IMR-90 (cell line): Measurements from ENCODE around the gene TTC1. TPM values are rescaled to one million over a fixed set of nuclear protein-coding genes. Genes with fewer than 3 reads are reported as not detected.

Experiments used
- ATAC-seq: fragments of 200-7000 bp; cut with Tn5 transposase; 2 replicates; pipeline ENCODE4 v1.9.1; 2020; ENCODE audit warnings: low read depth, mild to moderate bottlenecking, moderate library complexity
- BruUV-seq: library from RNA; stranded (reverse); fragments of 400-500 nt; replicated peaks from 2 replicates; lab custom pipeline; 2021; lab: Mats Ljungman, UMichigan
- CTCF ChIA-PET: fragments of 300-600 bp; formaldehyde crosslinking; extraction: SDS; loops from one replicate; lab custom pipeline; 2021; ENCODE audit warnings: antibody characterized with exemption; lab: Yijun Ruan, JAX
- POLR2A ChIA-PET: fragments of 300-600 bp; sonication (Branson Sonifier 250); formaldehyde crosslinking; loops from one replicate; lab custom pipeline; 2022; ENCODE audit warnings: antibody characterized with exemption; ENCODE audit not compliant: unreplicated experiment; lab: Charles Lee
- DNase-seq: peaks from one replicate; pipeline ENCODE4 v3.0.0; 2013
- H2AFZ ChIP-seq: replicated peaks from 2 replicates; pipeline ENCODE3; 2013; ENCODE audit warnings: low read length, mild to moderate bottlenecking; ENCODE audit not compliant: poor library complexity
- H2AK5ac ChIP-seq: 2 replicates; pipeline ENCODE4 v1.6.1; 2013; ENCODE audit warnings: low read depth, low read length, inconsistent platforms
- H2AK9ac ChIP-seq: replicated peaks from 2 replicates; pipeline ENCODE3; 2013; ENCODE audit warnings: mild to moderate bottlenecking, low read depth, low read length, moderate library complexity; ENCODE audit not compliant: poor library complexity
- H2BK120ac ChIP-seq: 2 replicates; pipeline ENCODE4 v1.6.1; 2013; ENCODE audit warnings: low read depth, low read length, inconsistent platforms
- H2BK15ac ChIP-seq: 3 replicates; pipeline ENCODE4 v1.6.1; 2013; ENCODE audit warnings: low read depth, low read length, inconsistent platforms
- H2BK20ac ChIP-seq: 2 replicates; pipeline ENCODE4 v1.6.1; 2013; ENCODE audit warnings: low read depth, mild to moderate bottlenecking, inconsistent platforms, low read length, moderate library complexity
- H2BK5ac ChIP-seq: 2 replicates; pipeline ENCODE4 v1.6.1; 2013; ENCODE audit warnings: mild to moderate bottlenecking, low read depth, low read length, inconsistent platforms; ENCODE audit not compliant: poor library complexity, severe bottlenecking
- H3K14ac ChIP-seq: replicated peaks from 2 replicates; pipeline ENCODE4 v1.6.1; 2013; ENCODE audit warnings: low read depth, low read length, inconsistent platforms
- H3K18ac ChIP-seq: 2 replicates; pipeline ENCODE4 v1.6.1; 2013; ENCODE audit warnings: low read depth, low read length, control low read depth
- H3K23ac ChIP-seq: 2 replicates; pipeline ENCODE4 v1.6.1; 2013; ENCODE audit warnings: low read depth, low read length, inconsistent platforms
- H3K27ac ChIP-seq: 2 replicates; pipeline ENCODE4 v1.5.1; 2013; ENCODE audit warnings: mild to moderate bottlenecking, control low read depth, low read length; ENCODE audit not compliant: insufficient read depth
- H3K27me3 ChIP-seq: 2 replicates; pipeline ENCODE4 v1.6.1; 2013; ENCODE audit warnings: low read length; ENCODE audit not compliant: control insufficient read depth, insufficient read depth
- H3K36me3 ChIP-seq: 2 replicates; pipeline ENCODE4 v1.6.1; 2013; ENCODE audit warnings: low read length, mixed read lengths; ENCODE audit not compliant: control insufficient read depth, insufficient read depth
- H3K4ac ChIP-seq: 2 replicates; pipeline ENCODE4 v1.6.1; 2013; ENCODE audit warnings: low read depth, low read length, inconsistent platforms
- H3K4me1 ChIP-seq: 2 replicates; pipeline ENCODE4 v1.6.1; 2013; ENCODE audit warnings: low read length, mixed read lengths; ENCODE audit not compliant: control insufficient read depth, insufficient read depth
- H3K4me2 ChIP-seq: 2 replicates; pipeline ENCODE4 v1.6.1; 2013; ENCODE audit warnings: low read depth, mild to moderate bottlenecking, control low read depth, low read length, moderate library complexity
- H3K4me3 ChIP-seq: 2 replicates; pipeline ENCODE4 v1.5.1; 2013; ENCODE audit warnings: low read depth, mild to moderate bottlenecking, control low read depth, low read length, moderate library complexity; ENCODE audit not compliant: insufficient read depth
- H3K56ac ChIP-seq: 2 replicates; pipeline ENCODE4 v1.6.1; 2013; ENCODE audit warnings: low read length, inconsistent platforms; ENCODE audit not compliant: insufficient read depth; ENCODE audit errors: extremely low read depth
- H3K79me1 ChIP-seq, 2 experiments: 2 replicates each; pipeline ENCODE4 v1.6.1; 2013; ENCODE audit warnings: low read length in 2 of 2, inconsistent platforms in 1 of 2, low read depth in 1 of 2
- H3K9ac ChIP-seq: 2 replicates; pipeline ENCODE4 v1.6.1; 2013; ENCODE audit warnings: low read depth, low read length, control low read depth
- H3K9me1 ChIP-seq: 2 replicates; pipeline ENCODE4 v1.6.1; 2013; ENCODE audit warnings: low read length, inconsistent platforms; ENCODE audit not compliant: insufficient read depth
- H3K9me3 ChIP-seq: 2 replicates; pipeline ENCODE4 v1.6.1; 2013; ENCODE audit warnings: low read length; ENCODE audit not compliant: control insufficient read depth, insufficient read depth
- H4K20me1 ChIP-seq: 2 replicates; pipeline ENCODE4 v1.6.1; 2013; ENCODE audit warnings: low read length, inconsistent platforms; ENCODE audit not compliant: insufficient read depth
- H4K5ac ChIP-seq: 2 replicates; pipeline ENCODE4 v1.6.1; 2013; ENCODE audit warnings: mild to moderate bottlenecking, low read depth, low read length, control low read depth
- H4K8ac ChIP-seq, 2 experiments: 2 replicates each; pipeline ENCODE4 v1.6.1; 2013; ENCODE audit warnings: low read depth in 2 of 2, low read length in 2 of 2, control low read depth in 1 of 2, inconsistent platforms in 1 of 2
- H4K91ac ChIP-seq: 2 replicates; pipeline ENCODE4 v1.6.1; 2013; ENCODE audit warnings: low read depth, low read length, inconsistent platforms; ENCODE audit not compliant: insufficient read depth
- CEBPB ChIP-seq: IDR thresholded peaks from 2 replicates; pipeline ENCODE4 v1.6.1; 2012; ENCODE audit warnings: low read depth, low read length, improper control_type of control experiment
- CHD1 ChIP-seq: IDR thresholded peaks from 2 replicates; pipeline ENCODE4 v1.6.1; 2012; ENCODE audit warnings: low read depth, low read length, improper control_type of control experiment
- CTCF ChIP-seq: conservative IDR thresholded peaks from 2 replicates; pipeline ENCODE4 v1.5.1; 2012; ENCODE audit warnings: mild to moderate bottlenecking, low read depth, low read length, improper control_type of control experiment
- ELK1 ChIP-seq: fragments of 150-350 bp; IDR thresholded peaks from 2 replicates; pipeline ENCODE4 v1.6.1; 2016; ENCODE audit warnings: low read depth, mild to moderate bottlenecking, low read length, moderate library complexity, borderline replicate concordance
- FOS ChIP-seq: fragments of 150-350 bp; IDR thresholded peaks from 2 replicates; pipeline ENCODE4 v1.6.1; 2016; ENCODE audit warnings: low read depth, low read length
- MAFK ChIP-seq: IDR thresholded peaks from 2 replicates; pipeline ENCODE4 v1.6.1; 2012; ENCODE audit warnings: low read depth, low read length, improper control_type of control experiment
- MXI1 ChIP-seq: IDR thresholded peaks from 2 replicates; pipeline ENCODE4 v1.6.1; 2012; ENCODE audit warnings: low read depth, mild to moderate bottlenecking, low read length, moderate library complexity, borderline replicate concordance
- NFE2L2 ChIP-seq: fragments of 150-350 bp; IDR thresholded peaks from 2 replicates; pipeline ENCODE4 v1.6.1; 2016; ENCODE audit warnings: low read depth, mild to moderate bottlenecking, low read length
- RAD21 ChIP-seq: IDR thresholded peaks from 2 replicates; pipeline ENCODE4 v1.6.1; 2012; ENCODE audit warnings: low read length, improper control_type of control experiment
- USF2 ChIP-seq: fragments of 150-350 bp; IDR thresholded peaks from 2 replicates; pipeline ENCODE4 v1.6.1; 2017; ENCODE audit warnings: mild to moderate bottlenecking, antibody characterized with exemption, low read length, low read depth
- WGBS, 2 experiments: methylation state at CpG; one replicate each; pipeline versions ENCODE4 v1.1.5 to v1.1.7; 2013; ENCODE audit warnings: missing lambda C conversion rate in 2 of 2; ENCODE audit not compliant: insufficient read length in 1 of 2; ENCODE audit errors: extremely low coverage in 2 of 2; 5-methylcytosine and 5-hydroxymethylcytosine counted together
- dilution Hi-C: fragments of 300-500 bp; cut with HindIII; formaldehyde crosslinking; loops from one replicate; pipeline ENCODE4 v1.14.3; 2018; ENCODE audit warnings: low sequenced_read_pairs; ENCODE audit not compliant: unreplicated experiment
- in situ Hi-C: fragments of 300-500 bp; cut with MboI; formaldehyde crosslinking; loops from 3 replicates; pipeline ENCODE4 v1.14.3; 2019; ENCODE audit warnings: low sequenced_read_pairs, inconsistent platforms, mixed read lengths
- intact Hi-C: fragments of 100-400 bp; cut with micrococcal nuclease; formaldehyde crosslinking; loops from 2 replicates; pipeline ENCODE4 v1.10.0; 2022
- polyA plus RNA-seq, 3 experiments: library from polyadenylated mRNA; depleted of rRNA; stranded (reverse); fragments of >200 nt; gene quantifications; 2 replicates each; pipeline ENCODE4 v1.2.3, GENCODE V29; 2012; ENCODE audit warnings: low replicate concordance in 1 of 3
- total RNA-seq: library from RNA; depleted of rRNA; stranded (reverse); fragments of >200 nt; gene quantifications from 2 replicates; pipeline ENCODE4 v1.2.3, GENCODE V29; 2012

Gene TTC1
- total and polyA plus RNA-seq, 2 of the 4 experiments (the other 2 are of a cell fraction): 23.1 to 41.1 TPM

GRCh38 chr5:160029540-160030139 lies 20.7 kb downstream of the TTC1 start:
- peaks cover 12% of the 10 kb centered on the region for H3K4me1 ChIP-seq
- H2BK120ac ChIP-seq: no peak overlapping the region
- H2BK15ac ChIP-seq: no peak overlapping the region
- TF ChIP-seq MXI1 (no peak), RAD21 (no peak), NFE2L2 (no peak), CHD1 (no peak), USF2 (no peak), MAFK (no peak), CTCF (no peak), FOS (no peak), CEBPB (no peak), ELK1 (no peak)
- no peak overlapping the region for H3K18ac ChIP-seq
- H3K14ac ChIP-seq: no peak overlapping the region
- H4K91ac ChIP-seq: no peak overlapping the region
- no peak for DNase-seq
- peak overlapping the region; percentile 45; the same call in 1 of the 2 replicates for H2AK5ac ChIP-seq
- no peak overlapping the region for H3K9ac ChIP-seq
- in situ Hi-C loops: no loop called here
- ChIA-PET CTCF (interaction anchor here (1.2 kb wide), 1 partner anchor 8 kb away, joined by 5 read pairs; no protein-coding TSS in a partner anchor), POLR2A (no interaction called here)
- no peak overlapping the region for H4K8ac ChIP-seq
- dilution Hi-C loops: no loop called here
- no peak for ATAC-seq
- no peaks in the 10 kb centered on the region; the same call in 1 of the 2 replicates for H4K20me1 ChIP-seq
- 0 out of 2 replicates have a peak overlapping the region, but pooled peaks have one; percentile 1 for H3K27ac ChIP-seq
- no peak overlapping the region for H2AK9ac ChIP-seq
- H3K27me3 ChIP-seq: no peaks in the 10 kb centered on the region
- no peak overlapping the region for H3K4me3 ChIP-seq
- no peak overlapping the region for H3K23ac ChIP-seq
- H3K36me3 ChIP-seq: peaks cover 11% of the 10 kb centered on the region
- no peaks in the 10 kb centered on the region; the same call in 1 of the 2 replicates for H3K9me1 ChIP-seq
- H3K79me1 ChIP-seq: peaks cover 21 to 40% of the 10 kb centered on the region in 2 experiments
- H2BK5ac ChIP-seq: peak overlapping the region; percentile 15
- no peak overlapping the region for H3K4ac ChIP-seq
- intact Hi-C loops: no loop called here
- no peaks in the 10 kb centered on the region for H3K9me3 ChIP-seq
- H3K4me2 ChIP-seq: no peak overlapping the region
- WGBS, 2 experiments: no CpG with 5 or more reads among the region's 3 CpGs
- H2AFZ ChIP-seq: no peak overlapping the region
- H3K56ac ChIP-seq: no peak overlapping the region
- H4K5ac ChIP-seq: no peak overlapping the region
- H2BK20ac ChIP-seq: no peak overlapping the region
- no TSS peak for BruUV-seq
